ENCODE results near the gene GARRE1.

Gene GARRE1

DNA sequence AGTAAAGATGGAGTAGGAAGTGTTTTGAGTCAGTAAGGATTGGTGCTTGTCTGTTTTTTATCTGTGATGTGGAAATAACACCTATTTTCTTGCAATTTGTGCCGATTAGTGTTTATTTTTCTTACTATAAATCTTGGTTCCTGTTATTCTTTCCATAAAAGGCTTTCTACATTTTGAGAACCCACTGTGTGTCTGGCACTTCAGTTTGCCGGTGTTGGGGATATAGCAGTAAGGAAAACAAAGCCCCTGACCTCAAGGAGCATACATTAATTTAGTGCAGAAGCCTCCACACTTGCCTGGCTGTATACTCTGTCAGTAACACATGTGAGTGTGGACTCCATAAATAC, 35.6 kb upstream of the GARRE1 start:
- no peak for DNase-seq (ENCODE audit: low read depth, low spot score)
- WGBS (ENCODE audit: insufficient coverage, insufficient read length): no CpG with 5 or more reads among the region's 2 CpGs
- Histone ChIP-seq H3K4me3 (ENCODE audit: low read length) (no peak overlapping the region), H3K4me1 (ENCODE audit: control insufficient read depth, insufficient read depth, low read length) (no peaks in the 10 kb centered on the region), H3K27ac (ENCODE audit: low read length) (no peak overlapping the region), H3K9me3 (ENCODE audit: control insufficient read depth, insufficient read depth, low read length) (no peaks in the 10 kb centered on the region), H3K36me3 (ENCODE audit: control insufficient read depth, insufficient read depth, low read length) (peaks cover 11% of the 10 kb centered on the region; the same call in 1 of the 2 replicates), H3K27me3 (ENCODE audit: control insufficient read depth, insufficient read depth, low read length) (no peaks in the 10 kb centered on the region)

DNA sequence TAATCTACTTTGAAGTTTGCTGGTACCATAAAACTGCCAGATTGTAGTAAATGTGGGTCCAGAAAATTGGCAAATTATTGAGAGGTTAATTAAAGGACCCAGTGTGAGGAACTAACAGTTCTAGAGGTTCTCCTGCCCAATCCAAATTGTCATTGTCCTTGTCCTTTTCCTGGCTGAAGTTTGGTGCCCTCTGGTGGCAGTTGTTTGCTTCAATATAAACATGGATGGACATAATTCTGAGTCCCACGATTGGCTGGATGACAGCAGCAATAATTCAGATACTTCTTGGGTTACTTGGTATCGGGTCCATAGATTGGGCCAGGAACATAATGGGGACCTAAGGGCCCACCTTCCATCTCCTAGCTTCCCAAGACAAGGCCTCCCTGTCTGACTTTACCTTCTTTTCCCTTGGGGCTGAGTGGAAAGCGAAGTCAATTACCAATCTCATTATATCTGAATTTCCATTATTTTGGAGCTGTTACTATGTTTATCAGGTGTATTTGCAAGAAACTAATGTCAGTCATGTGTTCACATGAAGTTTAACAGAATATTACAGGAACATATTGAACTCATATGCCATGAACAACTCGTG, 33.8 kb upstream of the GARRE1 start:
- Histone ChIP-seq H3K36me3 (ENCODE audit: control insufficient read depth, insufficient read depth, low read length) (peaks cover 11% of the 10 kb centered on the region; the same call in 1 of the 2 replicates), H3K27ac (ENCODE audit: low read length) (no peak overlapping the region), H3K9me3 (ENCODE audit: control insufficient read depth, insufficient read depth, low read length) (no peaks in the 10 kb centered on the region), H3K4me1 (ENCODE audit: control insufficient read depth, insufficient read depth, low read length) (peaks cover 5% of the 10 kb centered on the region), H3K27me3 (ENCODE audit: control insufficient read depth, insufficient read depth, low read length) (no peaks in the 10 kb centered on the region), H3K4me3 (ENCODE audit: low read length) (no peak overlapping the region)
- WGBS (ENCODE audit: insufficient coverage, insufficient read length): no CpG with 5 or more reads among the region's 4 CpGs
- DNase-seq (ENCODE audit: low read depth, low spot score): peak; percentile 31

- no peaks in the 10 kb centered on the region for H3K27me3 ChIP-seq (ENCODE audit: control insufficient read depth, insufficient read depth, low read length)
- H3K9me3 ChIP-seq (ENCODE audit: control insufficient read depth, insufficient read depth, low read length): no peaks in the 10 kb centered on the region
- H3K36me3 ChIP-seq (ENCODE audit: control insufficient read depth, insufficient read depth, low read length): peaks cover 11% of the 10 kb centered on the region; the same call in 1 of the 2 replicates
- H3K4me3 ChIP-seq (ENCODE audit: low read length): no peak overlapping the region
- DNase-seq (ENCODE audit: low read depth, low spot score): no peak
- no CpG with 5 or more reads among the region's 1 CpG for WGBS (ENCODE audit: insufficient coverage, insufficient read length)
- no peak overlapping the region for H3K27ac ChIP-seq (ENCODE audit: low read length)
- H3K4me1 ChIP-seq (ENCODE audit: control insufficient read depth, insufficient read depth, low read length): peaks cover 5% of the 10 kb centered on the region
Measured at GRCh38 chr19:34222386-34222785, 32.0 kb upstream of the GARRE1 start.

DNA sequence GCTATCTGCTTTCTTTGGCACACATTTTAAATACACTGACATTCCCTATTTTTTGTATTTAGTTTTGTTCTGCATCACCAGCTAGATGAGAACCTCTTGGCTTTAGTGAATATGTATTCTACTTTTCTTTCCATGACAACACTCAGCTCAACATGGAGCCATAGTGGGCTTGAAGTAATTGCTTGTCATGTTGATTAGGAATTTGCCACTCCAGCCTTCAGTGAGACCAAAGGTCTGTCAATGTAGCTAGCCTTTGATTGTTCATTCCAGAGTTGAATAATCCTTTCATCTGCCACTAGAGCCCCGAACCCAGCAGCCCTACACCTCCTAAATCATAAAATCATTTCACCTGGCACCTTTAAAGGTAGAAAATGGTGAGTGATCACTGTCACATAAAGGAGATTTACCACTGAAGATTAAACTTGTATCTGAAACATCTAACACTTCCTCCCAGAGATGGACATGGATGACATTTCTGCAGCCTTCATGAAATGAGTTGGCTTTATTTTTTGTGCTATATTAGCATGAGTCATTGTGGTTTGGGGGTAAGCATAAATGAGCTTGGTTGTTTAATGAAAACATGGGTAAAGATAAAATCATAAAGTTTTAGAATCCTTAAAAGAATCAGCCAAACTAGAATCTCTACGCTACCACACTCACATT, 29.2 kb upstream of the GARRE1 start:
- no peak overlapping the region for H3K27ac ChIP-seq (ENCODE audit: low read length)

DNA sequence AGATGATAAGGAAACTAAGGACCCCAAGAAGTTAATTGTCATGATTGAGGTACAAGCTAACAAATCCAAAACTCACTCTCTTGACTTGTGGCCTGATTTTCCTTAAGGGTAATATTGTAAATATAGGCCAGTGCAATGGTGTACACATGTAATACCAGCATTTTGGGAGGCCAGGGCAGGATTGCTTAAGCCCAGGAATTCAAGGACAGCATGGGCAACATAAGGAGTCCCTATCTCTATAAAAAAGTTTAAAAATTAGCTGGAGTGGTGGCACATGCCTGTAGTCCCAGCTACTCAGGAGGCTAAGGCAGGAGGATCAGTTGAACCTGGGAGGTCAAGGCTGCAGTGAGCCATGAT, 28.7 kb upstream of the GARRE1 start:
- Histone ChIP-seq H3K4me1 (ENCODE audit: control insufficient read depth, insufficient read depth, low read length) (peaks cover 5% of the 10 kb centered on the region), H3K4me3 (ENCODE audit: low read length) (no peak overlapping the region)

More for the DNA sequence above, 29.2 kb upstream of the GARRE1 start:
- DNase-seq (ENCODE audit: low read depth, low spot score): no peak
- H3K27me3 ChIP-seq (ENCODE audit: control insufficient read depth, insufficient read depth, low read length): no peaks in the 10 kb centered on the region
- WGBS (ENCODE audit: insufficient coverage, insufficient read length): no CpG with 5 or more reads among the region's 2 CpGs
- H3K4me1 ChIP-seq (ENCODE audit: control insufficient read depth, insufficient read depth, low read length): peaks cover 5% of the 10 kb centered on the region
- peaks cover 11% of the 10 kb centered on the region; the same call in 1 of the 2 replicates for H3K36me3 ChIP-seq (ENCODE audit: control insufficient read depth, insufficient read depth, low read length)
- no peak overlapping the region for H3K4me3 ChIP-seq (ENCODE audit: low read length)
- no peaks in the 10 kb centered on the region for H3K9me3 ChIP-seq (ENCODE audit: control insufficient read depth, insufficient read depth, low read length)

GRCh38 chr19:34226036-34226435, 28.3 kb upstream of the GARRE1 start:
- WGBS (ENCODE audit: insufficient coverage, insufficient read length): no CpG with 5 or more reads among the region's 2 CpGs
- no peak overlapping the region for H3K27ac ChIP-seq (ENCODE audit: low read length)

More for the DNA sequence above, 28.7 kb upstream of the GARRE1 start:
- Histone ChIP-seq H3K36me3 (ENCODE audit: control insufficient read depth, insufficient read depth, low read length) (peaks cover 11% of the 10 kb centered on the region; the same call in 1 of the 2 replicates), H3K9me3 (ENCODE audit: control insufficient read depth, insufficient read depth, low read length) (no peaks in the 10 kb centered on the region), H3K27ac (ENCODE audit: low read length) (no peak overlapping the region), H3K27me3 (ENCODE audit: control insufficient read depth, insufficient read depth, low read length) (no peaks in the 10 kb centered on the region)
- DNase-seq (ENCODE audit: low read depth, low spot score): no peak

GRCh38 chr19:34228347-34228746, 26.0 kb upstream of the GARRE1 start:
- Histone ChIP-seq H3K4me3 (ENCODE audit: low read length) (no peak overlapping the region), H3K27me3 (ENCODE audit: control insufficient read depth, insufficient read depth, low read length) (no peaks in the 10 kb centered on the region), H3K36me3 (ENCODE audit: control insufficient read depth, insufficient read depth, low read length) (peaks cover 4% of the 10 kb centered on the region; the same call in 1 of the 2 replicates), H3K9me3 (ENCODE audit: control insufficient read depth, insufficient read depth, low read length) (no peaks in the 10 kb centered on the region), H3K27ac (ENCODE audit: low read length) (no peak overlapping the region), H3K4me1 (ENCODE audit: control insufficient read depth, insufficient read depth, low read length) (peaks cover 7% of the 10 kb centered on the region)
- no CpG with 5 or more reads among the region's 1 CpG for WGBS (ENCODE audit: insufficient coverage, insufficient read length)
- no peak for DNase-seq (ENCODE audit: low read depth, low spot score)

More at GRCh38 chr19:34226036-34226435, 28.3 kb upstream of the GARRE1 start:
- Histone ChIP-seq H3K4me1 (ENCODE audit: control insufficient read depth, insufficient read depth, low read length) (peaks cover 7% of the 10 kb centered on the region), H3K27me3 (ENCODE audit: control insufficient read depth, insufficient read depth, low read length) (no peaks in the 10 kb centered on the region), H3K36me3 (ENCODE audit: control insufficient read depth, insufficient read depth, low read length) (peaks cover 11% of the 10 kb centered on the region; the same call in 1 of the 2 replicates), H3K4me3 (ENCODE audit: low read length) (no peak overlapping the region), H3K9me3 (ENCODE audit: control insufficient read depth, insufficient read depth, low read length) (no peaks in the 10 kb centered on the region)
- no peak for DNase-seq (ENCODE audit: low read depth, low spot score)

DNA sequence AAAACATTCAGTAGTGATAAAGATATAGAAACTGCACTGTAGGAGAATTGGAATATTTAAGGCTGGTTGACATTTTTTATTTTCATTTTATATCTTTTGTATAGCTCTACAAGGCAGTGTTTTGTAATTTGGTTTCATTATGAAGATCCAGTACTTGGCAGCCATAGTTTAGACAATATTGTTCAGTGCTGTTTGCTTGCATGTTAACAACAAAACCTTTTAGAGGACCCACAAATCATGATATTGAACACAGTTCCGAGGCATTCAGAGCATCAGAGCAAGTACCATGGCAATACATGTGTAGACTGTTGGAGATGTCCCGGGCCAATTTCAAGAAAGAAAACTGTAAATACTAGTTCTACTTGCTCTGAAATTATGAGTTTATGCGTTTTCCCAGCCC, 25.6 kb upstream of the GARRE1 start:
- DNase-seq (ENCODE audit: low read depth, low spot score): no peak
- H3K36me3 ChIP-seq (ENCODE audit: control insufficient read depth, insufficient read depth, low read length): peaks cover 2% of the 10 kb centered on the region; the same call in 1 of the 2 replicates
- H3K4me1 ChIP-seq (ENCODE audit: control insufficient read depth, insufficient read depth, low read length): peaks cover 7% of the 10 kb centered on the region
- H3K4me3 ChIP-seq (ENCODE audit: low read length): no peak overlapping the region
- no peak overlapping the region for H3K27ac ChIP-seq (ENCODE audit: low read length)
- H3K27me3 ChIP-seq (ENCODE audit: control insufficient read depth, insufficient read depth, low read length): no peaks in the 10 kb centered on the region
- H3K9me3 ChIP-seq (ENCODE audit: control insufficient read depth, insufficient read depth, low read length): no peaks in the 10 kb centered on the region
- no CpG with 5 or more reads among the region's 3 CpGs for WGBS (ENCODE audit: insufficient coverage, insufficient read length)

DNA sequence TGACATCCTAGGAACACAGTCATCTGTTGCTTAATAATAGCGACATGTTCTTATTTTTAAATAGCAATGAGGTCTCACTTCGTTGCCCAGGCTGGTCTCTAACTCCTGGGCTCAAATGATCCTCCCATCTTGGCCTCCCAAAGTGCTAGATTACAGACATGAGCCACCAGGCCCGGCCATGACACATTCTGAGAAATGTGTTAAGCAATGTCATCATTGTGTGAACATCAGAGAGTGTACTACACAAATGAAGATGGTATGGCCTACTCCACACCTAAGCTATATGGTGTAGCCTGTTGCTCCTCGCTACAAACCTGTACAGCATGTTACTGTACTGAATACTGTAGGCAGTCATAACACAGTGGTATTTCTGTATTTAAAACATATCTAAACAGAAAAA, 24.6 kb upstream of the GARRE1 start:
- H3K4me1 ChIP-seq (ENCODE audit: control insufficient read depth, insufficient read depth, low read length): peaks cover 3% of the 10 kb centered on the region; the same call in 1 of the 2 replicates
- DNase-seq (ENCODE audit: low read depth, low spot score): no peak
- H3K27ac ChIP-seq (ENCODE audit: low read length): no peak overlapping the region
- no peaks in the 10 kb centered on the region for H3K27me3 ChIP-seq (ENCODE audit: control insufficient read depth, insufficient read depth, low read length)
- H3K9me3 ChIP-seq (ENCODE audit: control insufficient read depth, insufficient read depth, low read length): no peaks in the 10 kb centered on the region
- H3K4me3 ChIP-seq (ENCODE audit: low read length): no peak overlapping the region
- WGBS (ENCODE audit: insufficient coverage, insufficient read length): no CpG with 5 or more reads among the region's 4 CpGs
- no peaks in the 10 kb centered on the region for H3K36me3 ChIP-seq (ENCODE audit: control insufficient read depth, insufficient read depth, low read length)

DNA sequence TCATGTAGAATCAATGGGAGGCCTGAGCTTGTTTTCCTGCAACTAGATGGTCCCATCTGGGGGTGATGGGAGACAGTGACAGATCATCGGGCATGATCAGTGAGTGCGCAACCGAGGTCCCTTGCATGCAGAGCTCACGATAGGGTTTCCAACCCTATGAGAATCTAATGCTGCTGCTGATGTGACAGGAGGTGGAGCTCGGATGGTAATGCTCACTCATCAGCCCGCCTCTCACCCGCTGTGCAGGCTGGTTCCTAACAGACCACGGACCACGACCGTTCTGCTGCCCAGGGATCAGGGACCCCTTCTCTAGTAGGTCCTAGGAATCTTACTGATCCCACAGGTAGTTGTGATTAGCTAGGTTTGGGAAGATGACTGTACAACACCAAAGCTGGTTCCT, 23.5 kb upstream of the GARRE1 start:
- Histone ChIP-seq H3K4me3 (ENCODE audit: low read length) (no peak overlapping the region), H3K9me3 (ENCODE audit: control insufficient read depth, insufficient read depth, low read length) (no peaks in the 10 kb centered on the region), H3K36me3 (ENCODE audit: control insufficient read depth, insufficient read depth, low read length) (no peaks in the 10 kb centered on the region), H3K27me3 (ENCODE audit: control insufficient read depth, insufficient read depth, low read length) (no peaks in the 10 kb centered on the region), H3K27ac (ENCODE audit: low read length) (no peak overlapping the region), H3K4me1 (ENCODE audit: control insufficient read depth, insufficient read depth, low read length) (peaks cover 2% of the 10 kb centered on the region; the same call in 1 of the 2 replicates)
- WGBS (ENCODE audit: insufficient coverage, insufficient read length): no CpG with 5 or more reads among the region's 10 CpGs
- no peak for DNase-seq (ENCODE audit: low read depth, low spot score)

DNA sequence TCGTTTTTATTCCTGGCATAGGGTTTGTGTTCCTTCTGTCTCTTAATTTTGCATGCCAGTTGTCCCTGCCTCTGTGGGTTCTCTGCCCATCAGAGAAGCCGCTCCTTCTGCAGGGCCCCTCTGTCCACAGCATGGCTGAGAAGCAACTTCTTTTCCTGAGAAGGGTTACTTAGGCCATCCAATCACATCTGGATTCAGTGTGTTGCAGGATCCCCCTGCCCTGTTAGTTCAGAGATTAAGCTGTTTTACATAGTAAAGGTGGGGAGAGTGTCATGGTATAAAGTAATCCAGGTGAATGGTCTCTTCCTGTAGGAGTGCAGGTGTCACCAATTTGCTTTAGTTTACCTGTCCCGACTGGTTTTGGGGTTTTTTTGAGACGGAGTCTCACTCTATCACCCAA, 22.9 kb upstream of the GARRE1 start:
- Histone ChIP-seq H3K27me3 (ENCODE audit: control insufficient read depth, insufficient read depth, low read length) (no peaks in the 10 kb centered on the region), H3K36me3 (ENCODE audit: control insufficient read depth, insufficient read depth, low read length) (no peaks in the 10 kb centered on the region), H3K9me3 (ENCODE audit: control insufficient read depth, insufficient read depth, low read length) (no peaks in the 10 kb centered on the region), H3K4me3 (ENCODE audit: low read length) (no peak overlapping the region), H3K27ac (ENCODE audit: low read length) (no peak overlapping the region), H3K4me1 (ENCODE audit: control insufficient read depth, insufficient read depth, low read length) (peaks cover 2% of the 10 kb centered on the region; the same call in 1 of the 2 replicates)
- no peak for DNase-seq (ENCODE audit: low read depth, low spot score)
- WGBS (ENCODE audit: insufficient coverage, insufficient read length): no CpG with 5 or more reads among the region's 4 CpGs
